OCI-LY7 (cell line): ENCODE data around the gene FAM193A.

Source experiments
- CTCF ChIP-seq: fragments of 200-600 bp; sonication (generic); conservative IDR thresholded peaks from 2 replicates; pipeline ENCODE4 v1.5.1; 2014; ENCODE audit warnings: mild to moderate bottlenecking, antibody characterized with exemption, low read length, moderate library complexity, mixed read lengths
- EZH2phosphoT487 ChIP-seq: fragments of 200-600 bp; sonication (generic); IDR thresholded peaks from 2 replicates; pipeline ENCODE4 v1.6.1; 2018; ENCODE audit warnings: low read depth, borderline replicate concordance, mild to moderate bottlenecking, mixed run types, antibody characterized with exemption, low read length, moderate library complexity, mixed read lengths

- TF ChIP-seq CTCF (no peak), EZH2phosphoT487 (no peak)
Observed at GRCh38 chr4:2721586-2721985, 185.1 kb downstream of the FAM193A start.
